Caco-2 (cell line): ENCODE data around the gene C14orf180. TPM values are rescaled to one million over a fixed set of nuclear protein-coding genes. Genes with fewer than 3 reads are reported as not detected.

Experiments used
- BruUV-seq: library from RNA; stranded (reverse); fragments of 400-500 nt; replicated peaks from 2 replicates; lab custom pipeline; 2021; lab: Mats Ljungman, UMichigan
- CTCF ChIA-PET: fragments of 300-600 bp; sonication (Branson Sonifier 250); formaldehyde crosslinking; loops from one replicate; lab custom pipeline; 2022; ENCODE audit warnings: antibody characterized with exemption; lab: Charles Lee
- POLR2A ChIA-PET: fragments of 300-600 bp; sonication (Branson Sonifier 250); formaldehyde crosslinking; loops from one replicate; lab custom pipeline; 2022; ENCODE audit warnings: antibody characterized with exemption; lab: Charles Lee
- DNase-seq, 2 experiments: peaks; one replicate each; pipeline versions ENCODE4 v3.0.0 to v3.0.0-alpha.2; 2020 to 2022
- H3K27me3 ChIP-seq: replicated peaks from 2 replicates; pipeline ENCODE4 v1.6.0; 2011; ENCODE audit warnings: low read length; ENCODE audit not compliant: control insufficient read depth, insufficient read depth
- H3K36me3 ChIP-seq: 2 replicates; pipeline ENCODE4 v1.5.1; 2011; ENCODE audit warnings: low read length; ENCODE audit not compliant: control insufficient read depth, insufficient read depth
- H3K4me1 ChIP-seq: fragments of 250-450 bp; sonication (Bioruptor Pico); 2 replicates; pipeline ENCODE4 v1.5.1; 2020; ENCODE audit warnings: mild to moderate bottlenecking
- H3K4me3 ChIP-seq: 2 replicates; pipeline ENCODE4 v1.5.1; 2011; ENCODE audit warnings: low read depth, mild to moderate bottlenecking, control low read depth, low read length
- H3K9me3 ChIP-seq: fragments of 250-450 bp; sonication (Bioruptor Pico); 2 replicates; pipeline ENCODE4 v1.5.1; 2020; ENCODE audit warnings: mild to moderate bottlenecking, moderate library complexity
- H3K27ac Mint-ChIP-seq: one replicate; pipeline ENCODE4 v1.8.0; 2022; ENCODE audit warnings: mixed read lengths; ENCODE audit not compliant: unreplicated experiment
- H3K27me3 Mint-ChIP-seq: one replicate; pipeline ENCODE4 v1.8.0; 2022; ENCODE audit warnings: mixed read lengths; ENCODE audit not compliant: insufficient read depth, unreplicated experiment
- H3K36me3 Mint-ChIP-seq: one replicate; pipeline ENCODE4 v1.8.0; 2022; ENCODE audit warnings: mild to moderate bottlenecking, mixed read lengths; ENCODE audit not compliant: insufficient read depth, unreplicated experiment
- H3K4me1 Mint-ChIP-seq: one replicate; pipeline ENCODE4 v1.8.0; 2022; ENCODE audit warnings: low read depth, mixed read lengths; ENCODE audit not compliant: unreplicated experiment
- H3K4me3 Mint-ChIP-seq: one replicate; pipeline ENCODE4 v1.8.0; 2022; ENCODE audit warnings: mild to moderate bottlenecking, moderate library complexity, mixed read lengths; ENCODE audit not compliant: unreplicated experiment
- H3K9me3 Mint-ChIP-seq: one replicate; pipeline ENCODE4 v1.8.0; 2022; ENCODE audit warnings: mixed read lengths; ENCODE audit not compliant: unreplicated experiment
- intact Hi-C: fragments of 100-400 bp; cut with micrococcal nuclease; formaldehyde crosslinking; loops from one replicate; pipeline ENCODE4 v1.10.0; 2022; ENCODE audit not compliant: unreplicated experiment
- total RNA-seq: library from RNA; stranded (reverse); gene quantifications from 2 replicates; pipeline ENCODE4 v1.2.3, GENCODE V29; 2022
- TF ChIP-seq, protein P1 (sequence below), 2 experiments: fragments of 200-600 bp in 1 of 2; IDR thresholded peaks; 1 replicate in 1 of 2; 2 replicates in 1 of 2; pipeline versions ENCODE4 v1.5.1 to v1.8.0; 2011 to 2022; ENCODE audit warnings: antibody characterized with exemption in 1 of 2, control low read depth in 1 of 2, inconsistent platforms in 1 of 2, low read depth in 1 of 2, low read length in 1 of 2, mild to moderate bottlenecking in 1 of 2, moderate library complexity in 1 of 2; ENCODE audit not compliant: insufficient read depth in 1 of 2, severe bottlenecking in 1 of 2, unreplicated experiment in 1 of 2

Gene C14orf180
- total RNA-seq, 1 experiment from 2014 or later: not detected

DNA sequence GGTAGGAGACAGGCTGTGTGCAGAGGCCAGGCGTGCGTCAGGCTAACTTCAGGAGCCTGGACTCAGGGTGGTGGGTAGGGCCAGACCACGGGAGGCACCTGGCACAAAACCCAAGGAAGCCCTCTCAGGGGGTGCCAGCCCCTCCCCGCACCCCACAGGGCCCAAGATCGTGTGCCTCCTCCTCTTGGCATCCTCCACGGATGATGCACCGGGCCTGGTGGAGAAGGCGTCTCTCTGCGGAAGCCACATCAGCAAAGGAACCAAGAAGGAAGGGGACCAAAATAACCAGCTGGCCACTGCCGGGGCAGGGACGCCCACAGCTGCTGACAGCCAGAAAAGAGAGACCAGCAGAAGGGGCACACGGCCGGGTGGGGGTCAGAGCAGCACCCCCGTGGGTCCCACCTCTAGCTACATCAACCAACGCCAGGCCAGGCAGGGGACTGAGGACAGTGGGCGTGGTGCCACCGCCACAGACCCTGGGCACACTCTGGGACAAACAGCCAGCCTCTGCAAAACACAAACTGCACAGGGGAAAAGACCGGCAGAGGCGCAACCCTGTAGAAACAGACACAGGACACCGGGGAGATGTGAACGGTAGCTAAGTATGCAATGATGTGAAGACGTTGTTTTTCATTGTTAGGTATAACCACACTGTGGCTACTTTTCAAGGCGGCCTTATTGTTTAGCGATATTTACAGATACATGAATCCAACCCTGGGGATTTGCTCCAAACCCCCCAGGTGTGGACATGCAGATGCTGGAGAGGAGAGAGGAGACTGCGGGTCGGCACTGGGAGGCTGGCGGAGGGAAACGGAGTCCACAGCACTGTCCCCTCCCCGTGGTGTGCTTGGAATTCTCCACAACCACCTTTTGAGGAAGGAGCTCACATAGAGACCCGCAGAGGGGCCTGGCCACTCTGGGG is 26.1 kb upstream of the C14orf180 start:
- no peaks in the 10 kb centered on the region for H3K36me3 Mint-ChIP-seq
- Histone ChIP-seq H3K9me3 (peaks cover 5% of the 10 kb centered on the region; the same call in 1 of the 2 replicates), H3K27me3 (peaks cover 5% of the 10 kb centered on the region), H3K4me1 (no peaks in the 10 kb centered on the region), H3K36me3 (no peaks in the 10 kb centered on the region), H3K4me3 (no peak overlapping the region)
- ChIA-PET POLR2A (no interaction called here), CTCF (interaction anchor here (1.2 kb wide), 1 partner anchor 11 kb away, joined by 3 read pairs; no protein-coding TSS in a partner anchor)
- H3K4me3 Mint-ChIP-seq: no peak overlapping the region
- H3K4me1 Mint-ChIP-seq: no peaks in the 10 kb centered on the region
- no TSS peak for BruUV-seq
- no peak overlapping the region for H3K27ac Mint-ChIP-seq
- H3K9me3 Mint-ChIP-seq: no peaks in the 10 kb centered on the region
- intact Hi-C loops: no loop called here
- H3K27me3 Mint-ChIP-seq: peaks cover 33% of the 10 kb centered on the region
- TF ChIP-seq, protein P1, sequence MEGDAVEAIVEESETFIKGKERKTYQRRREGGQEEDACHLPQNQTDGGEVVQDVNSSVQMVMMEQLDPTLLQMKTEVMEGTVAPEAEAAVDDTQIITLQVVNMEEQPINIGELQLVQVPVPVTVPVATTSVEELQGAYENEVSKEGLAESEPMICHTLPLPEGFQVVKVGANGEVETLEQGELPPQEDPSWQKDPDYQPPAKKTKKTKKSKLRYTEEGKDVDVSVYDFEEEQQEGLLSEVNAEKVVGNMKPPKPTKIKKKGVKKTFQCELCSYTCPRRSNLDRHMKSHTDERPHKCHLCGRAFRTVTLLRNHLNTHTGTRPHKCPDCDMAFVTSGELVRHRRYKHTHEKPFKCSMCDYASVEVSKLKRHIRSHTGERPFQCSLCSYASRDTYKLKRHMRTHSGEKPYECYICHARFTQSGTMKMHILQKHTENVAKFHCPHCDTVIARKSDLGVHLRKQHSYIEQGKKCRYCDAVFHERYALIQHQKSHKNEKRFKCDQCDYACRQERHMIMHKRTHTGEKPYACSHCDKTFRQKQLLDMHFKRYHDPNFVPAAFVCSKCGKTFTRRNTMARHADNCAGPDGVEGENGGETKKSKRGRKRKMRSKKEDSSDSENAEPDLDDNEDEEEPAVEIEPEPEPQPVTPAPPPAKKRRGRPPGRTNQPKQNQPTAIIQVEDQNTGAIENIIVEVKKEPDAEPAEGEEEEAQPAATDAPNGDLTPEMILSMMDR (IDR thresholded peaks at IDR 0.05; ENCODE audit: insufficient read depth in 1 of 2, low read depth in 1 of 2, low read length in 1 of 2, severe bottlenecking in 1 of 2, unreplicated experiment in 1 of 2): no peak
- DNase-seq: peak in 1 of 2 experiments; percentile 26

DNA sequence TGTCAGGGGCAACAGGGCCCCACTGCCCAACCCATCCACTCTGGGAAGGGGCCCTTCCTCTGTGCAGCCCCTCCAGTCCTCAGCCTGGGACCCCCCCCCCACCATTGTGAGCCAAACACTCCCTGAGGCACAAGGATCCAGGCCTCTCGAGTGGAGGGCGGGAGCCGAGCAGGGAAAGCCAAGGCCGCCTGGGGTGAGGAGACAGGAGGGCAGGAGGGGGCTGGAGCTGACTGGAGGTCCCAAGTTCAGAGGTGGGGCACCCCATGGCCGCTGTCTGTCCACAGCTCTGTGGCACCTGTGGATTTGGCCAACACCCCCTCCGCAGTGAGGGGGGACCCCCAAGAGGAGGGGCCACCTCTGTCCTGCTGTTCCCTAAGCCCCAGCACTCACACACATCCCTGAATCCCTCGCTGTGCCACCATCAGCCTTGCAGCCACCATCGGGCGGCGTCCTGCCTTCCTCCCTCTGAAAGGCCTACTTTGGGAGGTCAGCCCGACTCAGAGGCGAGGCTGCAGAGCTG is 25.4 kb upstream of the C14orf180 start:
- no peaks in the 10 kb centered on the region for H3K9me3 Mint-ChIP-seq
- no peak overlapping the region for H3K4me3 ChIP-seq
- TF ChIP-seq, protein P1 (IDR thresholded peaks at IDR 0.05; ENCODE audit: insufficient read depth in 1 of 2, low read depth in 1 of 2, low read length in 1 of 2, severe bottlenecking in 1 of 2, unreplicated experiment in 1 of 2): no peak
- peaks cover 33% of the 10 kb centered on the region for H3K27me3 Mint-ChIP-seq
- peaks cover 5% of the 10 kb centered on the region for H3K27me3 ChIP-seq
- BruUV-seq: no TSS peak
- H3K4me1 Mint-ChIP-seq: no peaks in the 10 kb centered on the region
- POLR2A ChIA-PET: no interaction called here
- H3K36me3 ChIP-seq: no peaks in the 10 kb centered on the region
- CTCF ChIA-PET: interaction anchor here (1.2 kb wide), 1 partner anchor 10 kb away, joined by 3 read pairs; no protein-coding TSS in a partner anchor
- DNase-seq: no peak
- H3K36me3 Mint-ChIP-seq: no peaks in the 10 kb centered on the region
- intact Hi-C loops: no loop called here
- peaks cover 5% of the 10 kb centered on the region; the same call in 1 of the 2 replicates for H3K9me3 ChIP-seq
- H3K27ac Mint-ChIP-seq: no peak overlapping the region
- no peaks in the 10 kb centered on the region for H3K4me1 ChIP-seq
- no peak overlapping the region for H3K4me3 Mint-ChIP-seq

DNA sequence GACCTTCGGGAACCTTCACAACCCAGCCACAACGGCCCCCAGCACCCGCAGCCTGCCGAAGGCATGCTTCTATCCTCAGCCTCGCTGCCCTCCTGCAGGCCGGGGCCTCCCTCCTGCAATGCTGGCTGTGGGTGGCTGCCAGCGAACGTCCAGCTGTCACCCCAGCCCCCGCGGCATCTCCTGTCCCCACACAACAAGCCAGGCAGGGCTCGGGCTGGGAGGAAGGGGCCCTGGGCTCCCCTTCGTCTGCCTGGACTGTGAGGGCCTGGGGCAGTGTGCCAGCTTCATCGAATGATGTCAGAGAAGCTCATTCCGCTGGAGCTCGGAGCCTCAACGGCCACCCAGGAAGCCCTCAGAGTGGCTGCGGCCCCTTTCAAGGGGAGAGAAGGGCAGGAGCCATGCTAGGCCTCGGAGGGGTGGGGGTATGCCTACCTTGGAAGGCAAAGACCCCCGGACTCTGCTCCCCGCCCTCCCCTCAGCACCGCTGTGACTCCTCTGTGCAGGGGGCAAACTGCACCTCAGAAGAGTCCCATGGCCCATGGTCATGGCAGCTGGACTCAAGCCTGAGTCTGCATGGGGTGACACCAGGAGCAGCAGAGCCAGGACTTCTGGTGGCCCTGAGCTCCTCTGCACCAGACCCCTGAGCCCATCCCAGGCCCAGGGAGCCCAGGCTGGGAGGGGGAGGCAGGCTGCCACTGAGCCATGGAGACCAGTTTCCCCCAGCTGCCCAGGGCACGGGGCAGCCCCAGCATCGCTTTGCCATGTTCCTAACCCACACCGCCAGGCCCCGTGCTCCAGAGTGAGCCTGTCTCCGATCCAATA is 24.7 kb upstream of the C14orf180 start:
- POLR2A ChIA-PET: no interaction called here
- CTCF ChIA-PET: no interaction called here
- H3K27me3 ChIP-seq: peaks cover 2% of the 10 kb centered on the region

More for the DNA sequence above, 24.7 kb upstream of the C14orf180 start:
- H3K36me3 ChIP-seq: no peaks in the 10 kb centered on the region
- H3K4me3 Mint-ChIP-seq: no peak overlapping the region
- no peaks in the 10 kb centered on the region for H3K4me1 Mint-ChIP-seq
- peaks cover 33% of the 10 kb centered on the region for H3K27me3 Mint-ChIP-seq
- TF ChIP-seq, protein P1 (IDR thresholded peaks at IDR 0.05; ENCODE audit: insufficient read depth in 1 of 2, low read depth in 1 of 2, low read length in 1 of 2, severe bottlenecking in 1 of 2, unreplicated experiment in 1 of 2): no peak
- intact Hi-C loops: no loop called here
- no peak overlapping the region for H3K27ac Mint-ChIP-seq
- no peaks in the 10 kb centered on the region for H3K4me1 ChIP-seq
- no peaks in the 10 kb centered on the region for H3K9me3 Mint-ChIP-seq
- no TSS peak for BruUV-seq
- H3K9me3 ChIP-seq: peaks cover 5% of the 10 kb centered on the region; the same call in 1 of the 2 replicates
- H3K36me3 Mint-ChIP-seq: no peaks in the 10 kb centered on the region
- DNase-seq: peak in 1 of 2 experiments; percentile 31
- H3K4me3 ChIP-seq: no peak overlapping the region
